ENCODE measurements around the gene KRT33B.

DNA sequence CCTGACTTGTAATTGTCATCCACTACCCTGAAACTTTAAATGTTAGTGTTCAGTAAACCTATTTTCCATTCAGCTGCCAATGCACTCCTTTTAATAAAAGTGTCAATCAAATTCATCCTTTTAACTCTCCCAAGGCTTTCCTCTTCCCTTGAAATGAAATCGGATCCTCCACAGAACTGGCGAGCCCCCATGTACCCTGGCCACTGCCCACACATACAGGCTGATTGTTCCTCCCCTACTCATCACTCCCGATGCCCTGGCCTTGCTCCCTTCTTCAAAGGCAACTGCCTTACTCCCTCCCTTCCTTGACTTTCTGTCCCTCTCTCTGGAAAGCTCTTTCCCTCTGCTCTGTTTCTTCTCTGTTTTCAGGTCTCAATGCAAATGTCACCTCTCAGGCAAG, 26.6 kb downstream of the KRT33B start:
- TF ChIP-seq, protein P1, sequence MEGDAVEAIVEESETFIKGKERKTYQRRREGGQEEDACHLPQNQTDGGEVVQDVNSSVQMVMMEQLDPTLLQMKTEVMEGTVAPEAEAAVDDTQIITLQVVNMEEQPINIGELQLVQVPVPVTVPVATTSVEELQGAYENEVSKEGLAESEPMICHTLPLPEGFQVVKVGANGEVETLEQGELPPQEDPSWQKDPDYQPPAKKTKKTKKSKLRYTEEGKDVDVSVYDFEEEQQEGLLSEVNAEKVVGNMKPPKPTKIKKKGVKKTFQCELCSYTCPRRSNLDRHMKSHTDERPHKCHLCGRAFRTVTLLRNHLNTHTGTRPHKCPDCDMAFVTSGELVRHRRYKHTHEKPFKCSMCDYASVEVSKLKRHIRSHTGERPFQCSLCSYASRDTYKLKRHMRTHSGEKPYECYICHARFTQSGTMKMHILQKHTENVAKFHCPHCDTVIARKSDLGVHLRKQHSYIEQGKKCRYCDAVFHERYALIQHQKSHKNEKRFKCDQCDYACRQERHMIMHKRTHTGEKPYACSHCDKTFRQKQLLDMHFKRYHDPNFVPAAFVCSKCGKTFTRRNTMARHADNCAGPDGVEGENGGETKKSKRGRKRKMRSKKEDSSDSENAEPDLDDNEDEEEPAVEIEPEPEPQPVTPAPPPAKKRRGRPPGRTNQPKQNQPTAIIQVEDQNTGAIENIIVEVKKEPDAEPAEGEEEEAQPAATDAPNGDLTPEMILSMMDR (IDR thresholded peaks at IDR 0.05), result no peak
- TF ChIP-seq POLR2A (IDR thresholded peaks at IDR 0.05), result no peak

All from lower leg skin (tissue), 3 donors.